Ishikawa (cell line): ENCODE measurements around the gene IL18R1.

ENCODE experiments used
- CEBPB ChIP-seq: IDR thresholded peaks from 2 replicates; pipeline ENCODE4 v1.6.1; 2012
- REST ChIP-seq: IDR thresholded peaks from 2 replicates; pipeline ENCODE4 v1.6.1; 2012; ENCODE audit warnings: low read depth, mild to moderate bottlenecking

DNA sequence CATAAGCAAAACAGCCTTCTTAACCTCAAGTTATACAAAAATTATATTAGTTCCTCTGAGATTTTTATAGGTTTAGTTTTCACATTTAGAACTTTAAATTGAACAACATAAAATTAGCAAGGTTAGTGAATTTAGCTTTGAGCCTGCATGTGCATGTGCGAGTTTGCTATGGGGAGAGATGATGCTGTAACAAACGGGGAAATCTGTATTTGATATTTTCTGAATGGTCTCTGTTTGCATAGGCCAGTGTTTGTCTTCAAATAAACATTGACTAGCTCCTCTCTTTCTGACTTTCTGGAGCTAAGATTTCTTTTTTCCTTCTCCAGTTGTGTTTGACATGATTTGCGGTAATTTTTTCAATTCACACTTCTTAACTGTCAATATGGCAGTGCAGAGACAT is 36.5 kb downstream of the IL18R1 start:
- no peak for TF ChIP-seq CEBPB
- no peak for TF ChIP-seq REST
